ENCODE results near the gene FBL. TPM values are rescaled to one million over a fixed set of nuclear protein-coding genes. Genes with fewer than 3 reads are reported as not detected.

Gene FBL
- total RNA-seq, 1 experiment from 2014 or later = 576 TPM

- TF ChIP-seq ZNF232 (CRISPR knock-in tag; IDR thresholded peaks at IDR 0.05) (no peak), ZNF263 (CRISPR knock-in tag; IDR thresholded peaks at IDR 0.05; ENCODE audit: low read depth) (no peak), ZNF532 (CRISPR knock-in tag; IDR thresholded peaks at IDR 0.05; ENCODE audit: borderline replicate concordance) (no peak), ZBTB21 (CRISPR knock-in tag; IDR thresholded peaks at IDR 0.05; ENCODE audit: borderline replicate concordance) (no peak), CBFB (CRISPR knock-in tag; IDR thresholded peaks at IDR 0.05; ENCODE audit: low read depth) (no peak)
Observed at GRCh38 chr19:39842693-39843435, 3.3 kb downstream of the FBL start (continued).

GRCh38 chr19:39841041-39841440 is 5.1 kb downstream of the FBL start:
- POLR2A ChIA-PET = no interaction called here
- CTCF ChIA-PET = interaction anchor here (0.7 to 3.6 kb wide), 2 partner anchors 29 to 45 kb away, joined by 3 to 10 read pairs; no protein-coding TSS in a partner anchor
- no peaks in the 10 kb centered on the region for H3K27me3 Mint-ChIP-seq (ENCODE audit: low read depth)
- H3K4me3 Mint-ChIP-seq = no peak overlapping the region
- peaks cover 41% of the 10 kb centered on the region for H3K36me3 Mint-ChIP-seq
- H3K9me3 Mint-ChIP-seq = no peaks in the 10 kb centered on the region
- DNase-seq (ENCODE audit: low spot score) (no peak), ATAC-seq (no peak)
- TF ChIP-seq ZNF121 (CRISPR knock-in tag; IDR thresholded peaks at IDR 0.05) = peak; percentile 44; the same call in 1 of the 2 replicates
- no peak for TF ChIP-seq FOXP4 (CRISPR knock-in tag; IDR thresholded peaks at IDR 0.05)
- H3K4me1 Mint-ChIP-seq = peaks cover 29% of the 10 kb centered on the region
- H3K27ac Mint-ChIP-seq = no peak overlapping the region

GRCh38 chr19:39840492-39840891 is 5.7 kb downstream of the FBL start:
- no peak overlapping the region for H3K4me3 Mint-ChIP-seq
- no peaks in the 10 kb centered on the region for H3K27me3 Mint-ChIP-seq (ENCODE audit: low read depth)
- H3K36me3 Mint-ChIP-seq = peaks cover 43% of the 10 kb centered on the region
- H3K27ac Mint-ChIP-seq = peak overlapping the region; percentile 43; the same call in 1 of the 2 replicates
- DNase-seq (ENCODE audit: low spot score) (no peak), ATAC-seq (no peak)
- ChIA-PET POLR2A (no interaction called here), CTCF (interaction anchor here (0.7 kb wide), 1 partner anchor 28 kb away, joined by 3 read pairs; no protein-coding TSS in a partner anchor)
- no peak for TF ChIP-seq ZNF121 (CRISPR knock-in tag; IDR thresholded peaks at IDR 0.05)
- TF ChIP-seq ATF3 (CRISPR knock-in tag; conservative IDR thresholded peaks at IDR 0.05) = no peak
- no peak for TF ChIP-seq ZNF317 (CRISPR knock-in tag; IDR thresholded peaks at IDR 0.05; ENCODE audit: borderline replicate concordance, low read depth)
- H3K9me3 Mint-ChIP-seq = no peaks in the 10 kb centered on the region
- H3K4me1 Mint-ChIP-seq = peaks cover 29% of the 10 kb centered on the region

- ChIA-PET POLR2A (no interaction called here), CTCF (no interaction called here)
- no peak overlapping the region for H3K27ac Mint-ChIP-seq
- H3K27me3 Mint-ChIP-seq (ENCODE audit: low read depth) = no peaks in the 10 kb centered on the region
- peaks cover 47% of the 10 kb centered on the region for H3K36me3 Mint-ChIP-seq
- H3K4me1 Mint-ChIP-seq = peaks cover 24% of the 10 kb centered on the region
- no peak overlapping the region for H3K4me3 Mint-ChIP-seq
- ATAC-seq (no peak), DNase-seq (ENCODE audit: low spot score) (no peak)
- no peaks in the 10 kb centered on the region for H3K9me3 Mint-ChIP-seq
- TF ChIP-seq TP53 (CRISPR knock-in tag; IDR thresholded peaks at IDR 0.05) (no peak), ATF6 (CRISPR knock-in tag; IDR thresholded peaks at IDR 0.05) (no peak), TCF7 (CRISPR knock-in tag; IDR thresholded peaks at IDR 0.05; ENCODE audit: low read depth) (no peak), ZSCAN18 (CRISPR knock-in tag; IDR thresholded peaks at IDR 0.05) (no peak), ELF4 (CRISPR knock-in tag; IDR thresholded peaks at IDR 0.05; ENCODE audit: low read depth) (no peak), JAZF1 (CRISPR knock-in tag; IDR thresholded peaks at IDR 0.05) (no peak), ATF3 (CRISPR knock-in tag; conservative IDR thresholded peaks at IDR 0.05) (no peak), RORB (CRISPR knock-in tag; IDR thresholded peaks at IDR 0.05) (no peak)
Observed at GRCh38 chr19:39839678-39840327, 6.4 kb downstream of the FBL start.
